GM18517 (cell line): ENCODE data around the gene ESR2.

Experiments used
- ATAC-seq: cut with Tn5 transposase; IDR thresholded peaks from one replicate; pipeline ENCODE4 v1.9.1; 2021; ENCODE audit warnings: mild to moderate bottlenecking, moderate library complexity; ENCODE audit not compliant: unreplicated experiment

Gene ESR2

DNA sequence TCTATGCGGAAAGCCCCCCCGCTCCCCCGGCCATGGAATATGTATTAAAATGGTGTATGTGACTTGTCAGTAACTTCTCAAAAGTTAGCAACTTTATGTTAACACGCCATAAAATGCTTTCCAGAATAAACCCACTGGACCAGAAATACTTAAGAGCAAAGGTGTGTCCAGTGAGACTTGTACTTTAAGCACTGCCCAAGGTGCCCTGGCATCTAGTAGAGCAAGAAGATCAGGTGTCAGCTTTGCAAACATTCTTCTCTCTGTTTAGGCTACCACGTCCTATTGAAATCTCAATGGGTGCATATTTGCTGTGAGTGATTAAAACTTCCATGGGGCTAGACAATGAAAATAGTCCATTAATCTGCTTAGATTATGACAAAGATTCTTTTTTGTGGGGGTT is 201.2 kb downstream of the ESR2 start:
- ATAC-seq = no peak

DNA sequence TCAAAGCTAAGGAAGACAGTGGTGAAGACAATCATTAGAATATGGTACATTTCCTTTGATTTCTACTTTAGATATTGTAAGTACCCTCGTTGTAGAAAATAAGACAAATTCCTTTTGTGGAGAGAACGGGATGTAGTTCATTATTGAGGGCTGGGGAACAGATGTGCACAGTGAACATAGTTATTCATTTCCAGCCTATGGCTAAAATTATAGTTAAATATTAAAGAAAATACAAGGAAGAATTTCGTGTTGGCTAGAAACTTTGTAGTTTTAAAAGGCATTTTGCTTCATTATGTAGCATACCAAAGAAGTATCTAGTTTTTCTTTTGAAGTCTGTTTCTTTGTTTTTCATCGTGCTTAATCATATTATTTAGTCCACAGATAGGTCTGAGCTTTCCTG is 201.8 kb downstream of the ESR2 start:
- no peak for ATAC-seq

DNA sequence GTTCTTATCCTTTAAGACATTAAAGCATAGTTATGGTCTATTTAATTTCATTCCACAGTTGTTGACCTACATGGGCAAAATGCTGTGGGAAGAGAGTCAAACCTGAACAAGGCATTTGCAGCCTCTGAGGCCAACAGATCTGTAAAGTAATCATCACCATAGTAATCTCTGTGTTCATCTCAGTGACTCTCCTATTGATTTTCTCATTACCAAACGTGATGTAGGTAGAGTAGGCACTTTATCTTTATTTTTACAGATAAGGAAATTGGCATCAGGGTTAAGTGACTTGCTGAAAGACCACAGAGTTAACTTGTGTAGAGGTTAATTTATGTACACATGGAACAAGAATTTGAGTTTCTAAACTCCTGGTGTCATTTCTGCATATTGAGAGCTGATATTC is 203.0 kb downstream of the ESR2 start:
- no peak for ATAC-seq

DNA sequence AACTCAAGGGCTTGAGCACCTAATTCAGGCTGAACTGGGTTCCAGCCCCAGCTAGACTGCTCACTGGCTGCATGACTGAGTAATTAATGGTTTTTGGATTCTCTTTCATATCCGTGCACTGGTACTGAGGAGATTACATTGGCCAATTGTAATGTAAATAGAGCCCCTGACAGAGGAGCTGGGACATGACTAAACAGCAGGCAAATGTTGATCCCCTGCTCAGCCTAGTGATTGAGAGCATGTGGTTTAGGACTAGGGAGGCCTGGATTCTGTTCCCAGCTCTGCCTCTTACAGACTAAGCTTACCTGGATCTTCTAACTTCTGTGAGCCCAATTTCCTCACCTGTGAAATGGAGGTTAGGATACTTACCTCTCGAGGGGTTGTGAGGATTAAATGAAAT is 204.3 kb downstream of the ESR2 start:
- no peak for ATAC-seq

DNA sequence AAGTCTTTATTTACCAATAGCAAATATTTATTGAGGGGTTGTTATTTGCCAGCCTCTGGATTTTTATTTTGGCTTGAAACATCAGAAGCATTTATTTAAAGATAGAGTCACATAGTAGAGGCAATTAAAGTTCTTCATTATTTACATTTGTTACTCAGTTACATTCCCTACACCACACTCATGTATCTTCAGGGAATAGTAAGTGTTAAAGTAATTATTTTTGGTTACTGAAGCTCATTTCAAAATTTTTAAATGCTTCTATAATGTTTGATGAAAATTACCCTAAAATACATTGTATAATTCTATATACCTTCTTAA is 205.6 kb downstream of the ESR2 start:
- no peak for ATAC-seq

DNA sequence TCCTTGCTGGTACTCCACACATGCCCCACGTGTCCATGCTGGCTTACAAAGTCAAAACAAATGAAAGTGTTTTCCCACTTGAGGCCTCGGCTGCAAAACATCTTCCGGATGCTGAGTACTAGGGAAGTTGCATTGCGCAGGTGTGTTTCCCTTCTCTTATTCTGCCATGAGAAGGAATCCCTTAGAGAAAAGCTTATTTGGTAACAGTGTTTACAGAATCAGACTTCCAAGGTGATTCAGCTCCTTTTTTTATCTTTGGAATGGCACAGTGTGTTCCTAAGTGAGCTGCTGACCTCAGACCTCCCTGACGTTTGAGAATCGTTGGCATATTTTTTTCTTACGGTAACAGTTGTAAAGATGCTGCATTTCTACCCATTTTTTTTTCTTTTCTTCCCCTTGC is 211.3 kb downstream of the ESR2 start:
- ATAC-seq = no peak

DNA sequence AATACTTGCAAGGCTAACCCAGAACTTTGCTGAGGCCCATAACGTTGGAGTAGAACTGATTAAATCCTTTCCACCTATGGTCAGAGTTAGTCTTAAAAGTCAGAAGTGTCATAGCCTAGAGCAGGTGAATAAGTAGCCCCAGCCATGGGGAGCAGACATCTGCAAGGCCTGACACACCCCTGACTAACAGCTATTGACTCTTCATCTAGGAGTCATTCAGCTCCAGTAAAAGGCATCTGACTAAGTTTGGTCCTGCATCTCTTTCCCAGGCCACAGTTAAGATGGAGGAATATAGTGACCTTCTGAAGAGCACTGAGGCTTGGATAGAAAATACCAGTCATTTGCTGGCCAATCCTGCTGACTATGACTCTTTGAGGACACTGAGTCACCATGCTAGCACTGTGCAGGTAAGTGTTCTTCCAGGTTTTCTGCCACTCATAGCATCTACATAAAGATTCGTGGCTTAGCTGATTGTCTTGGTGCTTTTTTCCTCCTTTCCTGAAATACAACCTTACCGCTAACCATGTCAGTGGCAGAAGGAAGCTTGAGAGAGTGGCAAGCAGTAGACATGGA is 212.9 kb downstream of the ESR2 start:
- no peak for ATAC-seq

DNA sequence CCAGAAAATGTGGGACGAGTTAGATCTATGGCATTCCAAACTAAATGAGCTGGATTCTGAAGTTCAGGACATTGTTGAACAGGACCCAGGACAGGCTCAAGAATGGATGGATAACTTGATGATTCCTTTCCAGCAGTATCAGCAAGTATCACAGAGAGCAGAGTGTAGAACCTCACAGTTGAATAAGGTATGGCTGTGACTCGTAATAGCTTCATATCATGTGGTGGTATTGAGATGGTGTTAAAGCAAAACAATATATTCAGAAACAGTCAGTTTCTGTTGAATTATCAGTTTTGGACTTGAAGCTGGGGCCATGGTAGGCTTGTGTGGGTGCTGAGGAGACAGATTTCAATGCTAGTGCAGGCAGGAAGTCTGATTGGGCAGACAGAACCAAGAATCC is 213.7 kb downstream of the ESR2 start:
- no peak for ATAC-seq

DNA sequence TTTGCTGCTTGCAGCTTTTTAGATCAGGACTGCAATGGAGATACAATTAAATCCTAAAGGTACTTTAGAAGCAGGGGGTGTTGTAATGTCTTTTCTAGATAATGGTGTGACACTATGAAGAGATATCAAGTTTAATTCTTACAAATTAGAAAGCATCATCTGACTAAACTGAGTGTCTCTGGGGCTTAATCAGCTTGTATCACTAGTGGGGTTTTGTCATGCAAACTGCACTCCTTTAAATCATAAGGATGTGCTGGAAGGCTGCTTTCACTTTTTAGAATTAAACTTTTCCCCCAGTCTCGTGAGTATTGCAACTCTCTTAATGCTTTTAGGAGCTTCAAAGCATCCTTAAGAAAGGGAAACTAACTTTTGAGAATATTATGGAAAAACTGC is 218.6 kb downstream of the ESR2 start:
- ATAC-seq = no peak

DNA sequence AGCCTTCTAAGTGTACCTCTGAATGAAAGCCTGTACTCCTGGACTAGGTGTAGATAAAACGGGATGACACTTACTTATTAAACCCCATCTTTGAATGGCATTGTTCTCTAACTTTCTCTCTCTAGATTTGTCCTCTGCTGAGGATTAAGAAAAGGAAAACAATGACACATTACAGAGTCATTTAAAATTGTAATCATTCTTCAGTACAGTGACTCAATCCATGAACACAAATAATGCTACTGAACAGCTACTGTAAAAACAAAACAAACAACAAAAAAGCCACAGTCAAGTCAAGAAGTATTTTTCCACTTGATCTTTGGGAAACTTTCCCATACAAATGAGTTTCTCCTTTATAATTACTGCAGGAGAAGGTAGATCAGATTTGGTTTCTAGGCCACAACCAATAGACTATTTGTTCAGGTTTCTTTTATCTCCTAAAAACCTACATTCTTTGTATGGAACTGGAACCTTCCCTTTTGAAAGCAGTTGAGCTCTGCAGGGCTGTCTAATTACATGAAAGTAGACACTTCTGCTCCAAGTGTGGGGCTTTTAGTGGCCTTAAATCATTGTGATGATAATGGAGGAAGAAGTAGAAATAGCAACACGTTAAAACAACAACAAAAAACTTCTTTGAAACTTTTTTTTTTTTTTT is 219.1 kb downstream of the ESR2 start:
- no peak for ATAC-seq

DNA sequence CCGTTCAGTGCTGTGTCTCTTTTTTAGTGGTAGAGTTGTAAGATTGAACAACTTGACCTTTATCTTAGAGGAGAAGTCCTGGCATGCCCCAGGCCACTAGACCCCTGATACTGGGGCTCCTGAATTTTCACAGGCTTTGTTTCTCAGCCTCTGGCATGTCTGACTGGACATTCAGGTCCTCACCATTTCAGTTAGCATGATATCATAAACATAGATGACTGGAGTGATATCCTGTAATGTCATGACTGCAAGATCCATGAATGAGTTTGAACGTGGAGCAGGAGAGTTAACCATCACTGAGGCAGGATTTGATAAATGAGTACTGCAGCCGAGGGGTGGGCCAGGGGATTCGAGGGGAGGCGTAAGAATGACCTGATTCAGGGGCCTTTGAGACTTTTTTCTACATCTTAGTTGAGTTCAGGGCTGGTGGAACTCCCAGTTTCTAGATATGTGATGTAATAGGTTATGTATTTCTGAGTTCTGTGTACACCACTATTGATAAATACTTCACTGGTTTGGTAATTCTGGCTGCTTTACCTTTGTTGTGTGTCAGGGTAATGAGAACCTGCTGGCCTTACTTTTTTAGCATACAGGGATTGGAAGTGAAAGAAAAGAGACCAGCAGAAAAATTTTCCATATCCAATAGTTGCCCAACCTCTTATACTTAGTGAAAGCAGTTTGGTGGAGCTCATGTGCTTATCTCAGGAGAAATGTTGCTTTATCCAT is 224.4 kb downstream of the ESR2 start:
- ATAC-seq = no peak

DNA sequence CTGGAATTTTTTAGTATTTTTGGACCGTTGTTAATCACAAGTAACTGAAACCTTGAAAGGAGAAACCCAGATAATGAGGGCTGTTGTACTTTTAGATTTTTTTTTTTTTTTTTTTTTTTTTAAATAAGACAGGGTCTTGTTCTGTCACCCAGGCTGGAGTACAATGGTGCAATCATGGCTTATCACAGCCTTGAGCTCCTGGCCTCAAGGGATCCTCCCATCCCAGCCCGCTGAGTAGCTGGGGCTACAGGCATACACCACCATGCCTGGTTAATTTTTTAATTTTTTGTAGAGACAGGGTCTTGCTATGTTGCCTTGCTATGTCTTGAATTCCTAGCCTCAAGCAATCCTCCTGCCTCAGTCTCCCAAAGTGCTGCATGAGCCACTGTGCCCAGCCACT is 229.7 kb downstream of the ESR2 start:
- ATAC-seq = no peak

DNA sequence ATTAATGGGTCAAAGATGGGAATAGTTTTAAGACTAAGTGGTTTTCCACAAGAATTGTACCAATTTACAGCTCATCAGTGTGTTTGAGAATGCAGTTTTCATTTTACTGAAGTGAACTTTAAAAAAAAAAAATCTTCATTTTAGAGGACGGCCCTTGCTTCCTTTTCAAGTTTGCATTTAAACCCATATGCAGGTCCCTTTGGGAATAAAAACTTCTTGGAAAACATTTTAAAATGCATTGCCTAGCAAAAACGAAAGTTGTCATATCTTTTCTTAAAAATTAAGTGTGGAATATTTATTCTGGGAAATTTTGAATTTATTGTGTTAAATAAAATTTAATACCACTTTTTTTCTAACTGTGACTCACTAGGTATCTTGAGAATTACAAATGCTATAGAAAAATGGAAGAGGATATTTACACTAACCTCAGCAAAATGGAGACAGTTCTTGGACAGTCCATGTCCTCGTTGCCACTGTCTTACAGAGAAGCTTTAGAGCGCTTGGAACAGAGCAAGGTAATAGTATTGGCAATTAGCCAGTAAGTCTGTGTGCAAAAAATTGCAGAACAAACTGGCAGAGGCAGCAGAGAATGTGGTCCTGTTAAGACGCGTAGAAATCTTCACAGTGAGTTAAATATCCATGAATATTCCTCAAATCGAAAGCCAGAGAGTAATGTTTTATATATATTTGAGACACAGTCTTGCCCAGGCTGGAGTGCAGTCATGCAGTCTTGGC is 231.6 kb downstream of the ESR2 start:
- ATAC-seq = no peak

DNA sequence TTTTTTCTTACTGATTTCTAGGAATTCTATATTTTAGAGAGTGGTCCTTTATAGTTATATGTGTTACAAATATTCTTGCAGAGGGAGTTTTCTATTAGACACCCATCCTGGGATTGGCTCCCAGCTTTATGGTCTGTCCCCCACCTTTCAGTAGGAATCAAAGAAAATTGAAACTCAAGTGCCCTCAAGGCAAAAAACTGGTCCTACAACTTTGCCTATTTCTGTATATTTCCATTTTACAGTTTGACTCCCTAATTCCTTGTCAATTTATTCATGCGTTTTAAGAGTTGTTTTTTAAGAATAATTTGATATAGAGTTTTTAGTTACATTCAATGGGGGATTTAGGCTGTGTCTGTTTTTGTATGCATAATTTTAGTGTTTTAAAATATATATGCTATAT is 232.5 kb downstream of the ESR2 start:
- ATAC-seq = no peak

DNA sequence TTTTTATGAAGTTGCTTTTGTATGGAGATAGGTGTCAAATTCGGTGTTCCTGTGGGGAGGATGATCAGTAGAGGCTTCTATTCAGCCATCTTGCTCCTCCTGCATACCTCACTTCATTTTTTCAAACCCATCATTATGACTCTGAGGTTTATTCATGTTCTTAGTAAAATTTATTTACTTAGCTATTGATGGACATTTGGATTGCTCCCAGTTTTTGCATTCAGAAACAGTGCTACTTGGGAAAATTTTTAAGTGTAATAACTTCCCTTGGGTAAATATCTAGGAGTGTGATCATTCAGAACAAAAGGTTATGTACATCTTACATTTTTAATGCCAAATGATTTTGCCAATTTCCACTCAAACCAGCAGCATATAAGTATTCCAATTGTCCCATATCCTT is 233.1 kb downstream of the ESR2 start:
- ATAC-seq = no peak

DNA sequence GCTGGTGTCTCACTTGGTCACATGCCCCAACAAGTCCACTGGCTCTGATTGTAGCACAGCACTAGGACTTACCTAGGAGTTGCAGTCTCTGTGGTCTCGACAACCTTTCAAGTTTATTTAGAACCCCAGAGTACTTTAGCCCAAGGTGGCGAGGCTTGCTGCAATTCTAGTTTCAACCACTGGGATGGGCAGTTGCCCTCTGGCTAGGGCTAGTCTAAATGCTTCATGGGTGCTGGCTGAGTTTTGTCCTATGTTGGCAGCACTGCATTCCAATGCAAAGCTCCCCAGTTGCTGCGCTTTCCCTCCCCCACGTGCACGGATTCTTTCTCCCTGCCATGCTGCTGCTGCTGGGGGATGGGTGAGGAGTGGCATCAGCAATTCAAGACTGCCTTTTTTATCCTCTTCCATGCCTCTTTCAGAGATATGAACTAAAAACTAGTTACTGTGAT is 233.5 kb downstream of the ESR2 start:
- no peak for ATAC-seq

DNA sequence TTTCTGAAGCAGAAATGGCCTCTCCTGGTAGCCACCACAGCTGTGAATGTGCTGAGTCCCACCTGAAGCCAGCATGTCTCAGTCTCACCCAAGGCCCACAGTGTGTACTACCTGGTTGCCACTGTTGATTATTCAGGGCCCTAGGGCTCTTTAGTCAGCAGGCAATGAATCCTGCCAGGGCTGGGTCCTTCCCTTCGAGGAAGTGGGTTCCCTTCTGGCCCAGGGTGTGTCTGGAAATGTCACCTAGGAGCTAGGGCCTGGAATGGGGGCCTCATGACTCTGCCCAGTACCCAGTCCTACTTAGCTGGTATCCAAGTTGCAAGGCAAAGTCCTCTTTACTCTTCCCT is 234.0 kb downstream of the ESR2 start:
- no peak for ATAC-seq

DNA sequence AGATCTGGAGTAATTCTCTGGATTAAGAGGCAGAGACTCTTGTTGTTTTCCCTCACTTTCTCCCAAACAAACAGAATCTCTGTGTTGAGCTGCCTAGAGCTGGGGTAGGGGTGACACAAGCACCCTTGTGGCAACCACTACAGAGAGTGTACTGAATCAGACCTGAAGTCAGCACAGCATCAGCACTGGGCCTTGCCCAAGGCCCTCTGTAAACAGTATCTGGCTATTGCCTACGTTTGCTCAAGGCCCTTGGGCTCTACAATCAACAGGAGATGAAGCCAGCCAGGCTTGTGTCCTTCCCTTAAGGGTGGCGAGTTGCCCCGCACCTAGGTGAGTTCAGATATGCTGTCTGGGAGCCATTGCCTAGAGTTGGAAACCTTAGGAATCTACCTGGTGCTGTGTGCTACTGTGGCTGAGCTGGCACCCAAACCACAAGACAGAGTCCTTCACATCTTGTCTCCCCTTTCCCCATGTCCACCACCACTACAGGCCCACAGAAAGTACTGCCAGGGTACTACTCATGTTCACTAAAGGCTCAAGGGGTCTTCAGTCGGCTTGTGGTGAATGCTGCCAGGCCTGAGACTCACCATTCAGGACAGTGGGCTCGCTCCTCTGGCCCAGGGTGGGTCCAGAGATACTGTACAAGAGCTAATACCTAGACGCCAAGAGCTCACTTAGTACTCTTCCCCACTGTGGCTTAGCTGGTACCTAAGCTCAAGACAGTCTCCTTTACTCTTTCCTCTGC is 234.5 kb downstream of the ESR2 start:
- no peak for ATAC-seq

DNA sequence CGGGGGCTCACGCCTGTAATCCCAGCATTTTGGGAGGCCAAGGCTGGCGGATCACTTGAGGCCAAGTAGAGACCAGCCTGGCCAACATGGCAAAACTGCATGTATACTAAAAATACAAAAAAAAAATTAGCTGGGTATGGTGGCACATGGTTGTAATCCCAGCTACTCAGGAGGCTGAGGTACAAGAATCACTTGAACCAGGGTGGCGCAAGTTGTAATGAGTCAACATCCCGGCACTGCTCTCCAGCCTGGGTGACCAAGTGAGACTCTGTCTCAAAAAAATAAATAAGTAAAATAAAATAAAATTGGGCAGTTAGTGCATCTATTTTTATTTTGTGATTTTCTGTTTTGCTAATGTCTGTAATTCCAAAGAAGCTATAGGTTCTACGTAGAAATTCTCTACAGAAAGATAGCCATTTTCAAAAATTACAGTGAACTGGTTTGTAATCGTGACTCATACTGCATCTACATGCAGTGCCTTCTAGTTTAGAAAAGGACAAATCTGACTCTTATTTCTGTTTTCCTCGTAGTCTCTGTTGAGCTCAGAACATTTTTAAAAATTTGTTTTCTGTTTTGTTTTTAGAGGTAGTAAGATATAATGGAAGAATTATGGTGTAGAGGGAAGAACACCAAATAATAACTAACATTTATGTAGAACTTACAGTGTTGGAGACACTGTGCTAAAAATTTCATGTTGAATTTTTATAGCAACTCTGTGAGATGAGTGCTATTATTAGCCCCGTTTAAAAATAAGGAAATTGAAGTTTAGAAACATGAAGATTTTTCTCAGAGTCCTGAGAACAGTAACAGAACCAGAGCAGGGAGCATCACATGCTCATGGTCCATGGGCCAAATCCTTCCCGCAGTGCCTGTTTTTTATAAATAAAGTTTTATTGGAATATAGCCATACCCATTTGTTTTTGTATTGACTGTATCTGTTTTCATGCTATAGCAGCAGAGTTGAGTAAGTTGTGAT is 240.2 kb downstream of the ESR2 start:
- no peak for ATAC-seq
